A549 (cell line): ENCODE results near the gene DCUN1D5. TPM values are rescaled to one million over a fixed set of nuclear protein-coding genes. Genes with fewer than 3 reads are reported as not detected.

Experiments
- ATAC-seq, 2 experiments: fragments of 200-7000 bp in 1 of 2; fragments of >200 bp in 1 of 2; cut with Nextera tagmentation in 1 of 2; cut with Tn5 transposase in 1 of 2; 3 replicates each; pipeline versions ENCODE4 v1.8.0 to v1.9.1; 2018 to 2020; ENCODE audit warnings: mild to moderate bottlenecking in 1 of 2, moderate library complexity in 1 of 2
- CTCF ChIA-PET: fragments of 300-600 bp; sonication (Branson Sonifier 250); formaldehyde crosslinking; extraction: SDS; loops from one replicate; lab custom pipeline; 2021; ENCODE audit warnings: antibody characterized with exemption, inconsistent platforms; lab: Yijun Ruan, JAX
- POLR2A ChIA-PET: fragments of 350-600 bp; formaldehyde crosslinking; extraction: SDS; loops from one replicate; lab custom pipeline; 2021; ENCODE audit warnings: antibody characterized with exemption, inconsistent platforms; lab: Yijun Ruan, JAX
- DNase-seq, 2 experiments: peaks; one replicate each; pipeline versions ENCODE4 v3.0.0 to v3.0.0-alpha.2; 2011 to 2016; ENCODE audit warnings: low read depth in 1 of 2, low spot score in 1 of 2
- FAIRE-seq: peaks from 2 replicates; lab custom pipeline; 2011; peaks lifted over from hg19 to GRCh38; lab: Jason Lieb, UNC
- H3K27ac ChIP-seq, 2 experiments: fragments of >200 bp; sonication (Bioruptor Twin); formaldehyde crosslinking; 3 replicates each; pipeline ENCODE4 v1.5.1; 2016 to 2017
- H3K4me1 ChIP-seq: fragments of >200 bp; sonication (Bioruptor Twin); formaldehyde crosslinking; 3 replicates; pipeline ENCODE4 v1.6.1; 2016
- H3K4me2 ChIP-seq: fragments of >200 bp; sonication (Bioruptor Twin); formaldehyde crosslinking; 3 replicates; pipeline ENCODE4 v1.6.1; 2016
- H3K4me3 ChIP-seq: fragments of >200 bp; sonication (Bioruptor Twin); formaldehyde crosslinking; 3 replicates; pipeline ENCODE4 v1.5.1; 2016
- H3K9me3 ChIP-seq: fragments of >200 bp; sonication (Bioruptor Twin); formaldehyde crosslinking; 3 replicates; pipeline ENCODE4 v1.6.1; 2016
- ATOH8 ChIP-seq: fragments of 250-450 bp; sonication (Bioruptor Pico); IDR thresholded peaks from 2 replicates; pipeline ENCODE4 v1.5.0; 2020; ENCODE audit warnings: low read depth, mild to moderate bottlenecking, moderate library complexity
- CBX2 ChIP-seq: fragments of 200-600 bp; sonication (generic); IDR thresholded peaks from 2 replicates; pipeline ENCODE4 v1.6.1; 2016; ENCODE audit warnings: low read depth, mild to moderate bottlenecking, borderline replicate concordance
- CHD2 ChIP-seq: fragments of 150-350 bp; IDR thresholded peaks from 2 replicates; pipeline ENCODE4 v1.6.1; 2014; ENCODE audit warnings: low read length; ENCODE audit not compliant: partially characterized antibody
- CTCF ChIP-seq: fragments of >200 bp; sonication (Bioruptor Twin); formaldehyde crosslinking; IDR thresholded peaks from 3 replicates; pipeline ENCODE4 v1.5.1; 2016
- EHF ChIP-seq: fragments of 250-450 bp; sonication (Bioruptor Pico); IDR thresholded peaks from 2 replicates; pipeline ENCODE4 v1.5.0; 2020; ENCODE audit warnings: mild to moderate bottlenecking
- EHMT2 ChIP-seq: fragments of 200-600 bp; sonication (generic); IDR thresholded peaks from 2 replicates; pipeline ENCODE4 v1.6.1; 2016; ENCODE audit warnings: antibody characterized with exemption, low read depth, mild to moderate bottlenecking, moderate library complexity
- FOSB ChIP-seq: fragments of 250-450 bp; sonication (Bioruptor Pico); IDR thresholded peaks from 2 replicates; pipeline ENCODE4 v1.5.0; 2020; ENCODE audit warnings: mild to moderate bottlenecking, moderate library complexity
- FOXS1 ChIP-seq: fragments of 250-450 bp; sonication (Bioruptor Pico); IDR thresholded peaks from 2 replicates; pipeline ENCODE4 v1.5.0; 2020; ENCODE audit warnings: mild to moderate bottlenecking, moderate library complexity
- HDAC2 ChIP-seq: fragments of 200-600 bp; sonication (generic); IDR thresholded peaks from 2 replicates; pipeline ENCODE4 v1.6.1; 2016
- HES2 ChIP-seq: fragments of >200 bp; sonication (Bioruptor Twin); formaldehyde crosslinking; IDR thresholded peaks from 2 replicates; pipeline ENCODE4 v1.6.1; 2016
- HMGXB4 ChIP-seq: fragments of 250-450 bp; sonication (Bioruptor Pico); IDR thresholded peaks from 2 replicates; pipeline ENCODE4 v1.5.0; 2021; ENCODE audit warnings: mild to moderate bottlenecking, moderate library complexity, borderline replicate concordance
- HOXA7 ChIP-seq: fragments of 250-450 bp; sonication (Bioruptor Pico); IDR thresholded peaks from 2 replicates; pipeline ENCODE4 v1.5.0; 2020; ENCODE audit warnings: mild to moderate bottlenecking, moderate library complexity
- HOXB13 ChIP-seq: fragments of 250-450 bp; sonication (Bioruptor Pico); IDR thresholded peaks from 2 replicates; pipeline ENCODE4 v1.5.0; 2020; ENCODE audit warnings: low read depth, mild to moderate bottlenecking, moderate library complexity
- HOXB5 ChIP-seq: fragments of 250-450 bp; sonication (Bioruptor Pico); IDR thresholded peaks from 2 replicates; pipeline ENCODE4 v1.5.0; 2020; ENCODE audit warnings: mild to moderate bottlenecking, moderate library complexity
- JUN ChIP-seq, 2 experiments: fragments of >200 bp; sonication (Bioruptor Twin); formaldehyde crosslinking; IDR thresholded peaks; 2 replicates in 1 of 2; 3 replicates in 1 of 2; pipeline ENCODE4 v1.6.1; 2016 to 2017
- RAD21 ChIP-seq, 2 experiments: fragments of >200 bp in 1 of 2; sonication (Bioruptor Twin) in 1 of 2; formaldehyde crosslinking in 1 of 2; IDR thresholded peaks in 1 of 2; conservative IDR thresholded peaks in 1 of 2; 2 replicates in 1 of 2; 3 replicates in 1 of 2; pipeline ENCODE4 v1.6.1; 2012 to 2018; ENCODE audit warnings: inconsistent platforms in 1 of 2
- SREBF2 ChIP-seq: fragments of 450-650 bp; IDR thresholded peaks from 2 replicates; pipeline ENCODE4 v1.6.1; 2014; ENCODE audit warnings: mild to moderate bottlenecking, moderate library complexity
- ZFP36 ChIP-seq: fragments of 450-650 bp; IDR thresholded peaks from 2 replicates; pipeline ENCODE4 v1.6.1; 2014; ENCODE audit warnings: borderline replicate concordance; ENCODE audit not compliant: partially characterized antibody
- ZNF302 ChIP-seq: fragments of 250-450 bp; sonication (Bioruptor Pico); IDR thresholded peaks from 2 replicates; pipeline ENCODE4 v1.9.0; 2021; ENCODE audit warnings: inconsistent platforms, mild to moderate bottlenecking, moderate library complexity
- ZSCAN20 ChIP-seq: fragments of 250-450 bp; sonication (Bioruptor Pico); IDR thresholded peaks from 2 replicates; pipeline ENCODE4 v1.8.0; 2022; ENCODE audit warnings: mild to moderate bottlenecking, moderate library complexity
- WGBS: methylation state at CpG from one replicate; pipeline ENCODE4 v1.1.6; 2017; ENCODE audit errors: missing lambda C conversion rate; 5-methylcytosine and 5-hydroxymethylcytosine counted together
- polyA plus RNA-seq, 4 experiments: library from polyadenylated mRNA; depleted of rRNA in 3 of 4; stranded (reverse); fragments of >200 nt; fragmentation: RNase III in 1 of 4; extraction: RNeasy Plus Mini Kit Qiagen cat#74134 plus additional on column Dnase treatment in 1 of 4; gene quantifications; 2 replicates in 3 of 4; 3 replicates in 1 of 4; pipeline ENCODE4 v1.2.3, GENCODE V29; 2011 to 2017
- TF ChIP-seq, protein P1 (sequence below): fragments of 450-650 bp; IDR thresholded peaks from 2 replicates; pipeline ENCODE4 v1.6.1; 2014; ENCODE audit warnings: antibody characterized with exemption
- TF ChIP-seq, protein P2 (sequence below): fragments of >200 bp; sonication (Bioruptor Twin); formaldehyde crosslinking; IDR thresholded peaks from 3 replicates; pipeline ENCODE4 v1.6.1; 2016
- TF ChIP-seq, protein P3 (sequence below): IDR thresholded peaks from 2 replicates; pipeline ENCODE4 v1.6.1; 2012; ENCODE audit warnings: low read depth, borderline replicate concordance

DCUN1D5 gene
- polyA plus RNA-seq, 2 of the 4 experiments (the other 2 are of a cell fraction): 48.9 to 78.0 TPM

DNA sequence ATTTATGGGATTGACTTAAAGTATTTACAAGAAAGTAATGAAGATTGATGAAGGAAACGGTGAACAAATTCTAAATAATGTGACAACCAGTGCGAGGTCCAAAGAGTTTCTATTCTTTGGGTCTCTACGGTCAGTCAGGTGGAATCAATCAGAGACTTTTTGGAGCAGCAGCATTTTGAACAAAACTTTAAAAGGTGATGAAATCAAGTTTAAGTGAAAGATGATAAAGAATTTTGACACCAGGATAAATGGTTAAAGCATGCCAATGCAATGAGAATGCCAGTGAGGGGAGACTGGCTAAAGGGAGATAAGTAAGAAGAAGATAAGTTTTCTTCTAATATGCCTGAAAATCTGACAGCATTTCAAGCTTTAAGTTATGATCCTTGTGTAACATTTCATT lies 67.9 kb downstream of the DCUN1D5 start:
- FAIRE-seq: no peak

DNA sequence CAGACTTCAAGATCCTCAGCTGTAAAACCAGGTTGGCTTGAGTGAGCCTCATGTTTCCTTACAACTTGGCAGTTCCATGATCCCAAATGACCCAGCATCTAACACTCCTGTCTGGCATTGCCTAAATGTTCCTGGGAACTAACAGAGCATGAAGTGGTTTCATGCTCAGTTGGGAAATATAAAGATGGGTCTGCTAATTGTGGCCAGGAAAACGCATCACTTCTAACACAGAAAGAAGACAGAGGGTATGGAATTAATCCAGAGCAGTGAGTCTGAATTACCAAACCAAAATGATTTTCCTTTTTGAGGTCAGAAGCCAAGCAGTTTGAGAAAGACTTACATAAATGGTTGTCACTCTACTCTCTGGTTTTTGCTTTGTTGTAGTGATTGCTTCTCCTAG lies 75.9 kb downstream of the DCUN1D5 start:
- Histone ChIP-seq H3K4me2 (no peak overlapping the region), H3K4me1 (no peaks in the 10 kb centered on the region), H3K9me3 (no peaks in the 10 kb centered on the region), H3K27ac (no peak overlapping the region), H3K4me3 (no peak overlapping the region)
- FAIRE-seq (no peak), ATAC-seq (no peak), DNase-seq (no peak)
- ChIA-PET CTCF (no interaction called here), POLR2A (no interaction called here)
- WGBS: 21% methylated on average over 1 of the region's 1 CpG
- TF ChIP-seq CTCF (no peak), CHD2 (no peak), FOSB (no peak), ZFP36 (no peak), HOXA7 (CRISPR knock-in tag) (no peak), HMGXB4 (no peak), HDAC2 (no peak), EHMT2 (no peak), ZNF302 (CRISPR knock-in tag) (no peak), CBX2 (no peak), HOXB13 (CRISPR knock-in tag) (no peak)
- TF ChIP-seq, protein P1, sequence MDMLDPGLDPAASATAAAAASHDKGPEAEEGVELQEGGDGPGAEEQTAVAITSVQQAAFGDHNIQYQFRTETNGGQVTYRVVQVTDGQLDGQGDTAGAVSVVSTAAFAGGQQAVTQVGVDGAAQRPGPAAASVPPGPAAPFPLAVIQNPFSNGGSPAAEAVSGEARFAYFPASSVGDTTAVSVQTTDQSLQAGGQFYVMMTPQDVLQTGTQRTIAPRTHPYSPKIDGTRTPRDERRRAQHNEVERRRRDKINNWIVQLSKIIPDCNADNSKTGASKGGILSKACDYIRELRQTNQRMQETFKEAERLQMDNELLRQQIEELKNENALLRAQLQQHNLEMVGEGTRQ: no peak

More for the DNA sequence above, 67.9 kb downstream of the DCUN1D5 start:
- ChIA-PET POLR2A (no interaction called here), CTCF (no interaction called here)
- ATAC-seq: no peak
- no peak overlapping the region for H3K27ac ChIP-seq
- no peaks in the 10 kb centered on the region for H3K4me1 ChIP-seq
- 76% methylated on average over 3 of the region's 3 CpGs for WGBS
- no peak overlapping the region for H3K4me3 ChIP-seq
- no peak for DNase-seq
- H3K4me2 ChIP-seq: no peak overlapping the region
- 0 out of 3 replicates have a peak, but pooled peaks cover 4% of the 10 kb centered on the region for H3K9me3 ChIP-seq
- TF ChIP-seq HOXB5 (CRISPR knock-in tag) (no peak), EHF (CRISPR knock-in tag) (no peak), ATOH8 (CRISPR knock-in tag) (no peak), FOXS1 (no peak), FOSB (no peak), JUN (IDR thresholded peaks at IDR 0.05) (no peak), SREBF2 (no peak), CTCF (no peak), HES2 (no peak), RAD21 (conservative IDR thresholded peaks at IDR 0.05 in 1 of 2, IDR thresholded peaks at IDR 0.05 in 1 of 2) (no peak), HOXB13 (CRISPR knock-in tag) (no peak), ZSCAN20 (CRISPR knock-in tag) (no peak)
- TF ChIP-seq, protein P1: no peak
- TF ChIP-seq, protein P2, sequence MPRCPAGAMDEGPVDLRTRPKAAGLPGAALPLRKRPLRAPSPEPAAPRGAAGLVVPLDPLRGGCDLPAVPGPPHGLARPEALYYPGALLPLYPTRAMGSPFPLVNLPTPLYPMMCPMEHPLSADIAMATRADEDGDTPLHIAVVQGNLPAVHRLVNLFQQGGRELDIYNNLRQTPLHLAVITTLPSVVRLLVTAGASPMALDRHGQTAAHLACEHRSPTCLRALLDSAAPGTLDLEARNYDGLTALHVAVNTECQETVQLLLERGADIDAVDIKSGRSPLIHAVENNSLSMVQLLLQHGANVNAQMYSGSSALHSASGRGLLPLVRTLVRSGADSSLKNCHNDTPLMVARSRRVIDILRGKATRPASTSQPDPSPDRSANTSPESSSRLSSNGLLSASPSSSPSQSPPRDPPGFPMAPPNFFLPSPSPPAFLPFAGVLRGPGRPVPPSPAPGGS: no peak
- TF ChIP-seq, protein P3, sequence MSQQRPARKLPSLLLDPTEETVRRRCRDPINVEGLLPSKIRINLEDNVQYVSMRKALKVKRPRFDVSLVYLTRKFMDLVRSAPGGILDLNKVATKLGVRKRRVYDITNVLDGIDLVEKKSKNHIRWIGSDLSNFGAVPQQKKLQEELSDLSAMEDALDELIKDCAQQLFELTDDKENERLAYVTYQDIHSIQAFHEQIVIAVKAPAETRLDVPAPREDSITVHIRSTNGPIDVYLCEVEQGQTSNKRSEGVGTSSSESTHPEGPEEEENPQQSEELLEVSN: no peak
